NCI-H510A (cell line): ENCODE data around the gene PRRT4.
A peak's percentile ranks its signal among the peaks of the same experiment; 100 is the strongest.

Experiments used
- DNase-seq: peaks from one replicate; lab custom pipeline; 2025; lab: John Stamatoyannopoulos, UW

PRRT4 gene

GRCh38 chr7:128373606-128374005 is 12.1 kb upstream of the PRRT4 start:
- DNase-seq = no peak

GRCh38 chr7:128370491-128370890 is 9.0 kb upstream of the PRRT4 start:
- no peak for DNase-seq

GRCh38 chr7:128366986-128367385 is 5.5 kb upstream of the PRRT4 start:
- no peak for DNase-seq

- DNase-seq = no peak
Measured at GRCh38 chr7:128366300-128366699, 4.8 kb upstream of the PRRT4 start.

- DNase-seq = no peak
Measured at GRCh38 chr7:128365432-128365831, 3.9 kb upstream of the PRRT4 start.

GRCh38 chr7:128364166-128364870 is 2.8 kb upstream of the PRRT4 start:
- no peak for DNase-seq

GRCh38 chr7:128363261-128363721 is 1.8 kb upstream of the PRRT4 start:
- no peak for DNase-seq

- no peak for DNase-seq
Measured at GRCh38 chr7:128362670-128363069, 1.2 kb upstream of the PRRT4 start.

GRCh38 chr7:128360359-128360678 is 1.2 kb downstream of the PRRT4 start:
- DNase-seq = no peak

- no peak for DNase-seq
Measured at GRCh38 chr7:128359939-128360338, 1.6 kb downstream of the PRRT4 start.

GRCh38 chr7:128359336-128359735 is 2.2 kb downstream of the PRRT4 start:
- DNase-seq = no peak

GRCh38 chr7:128358233-128358632 is 3.3 kb downstream of the PRRT4 start:
- DNase-seq = no peak

- no peak for DNase-seq
Measured at GRCh38 chr7:128357217-128357613, 4.3 kb downstream of the PRRT4 start.

- DNase-seq = no peak
Measured at GRCh38 chr7:128356546-128357216, 4.8 kb downstream of the PRRT4 start.

- no peak for DNase-seq
Measured at GRCh38 chr7:128353610-128354009, 7.9 kb downstream of the PRRT4 start.

GRCh38 chr7:128353189-128353588 is 8.3 kb downstream of the PRRT4 start:
- DNase-seq = no peak

- DNase-seq = no peak
Measured at GRCh38 chr7:128352636-128353035, 8.9 kb downstream of the PRRT4 start.

- DNase-seq = peak; percentile 31
Measured at GRCh38 chr7:128352153-128352537, 9.3 kb downstream of the PRRT4 start.

GRCh38 chr7:128351296-128352152 is 10.0 kb downstream of the PRRT4 start:
- no peak for DNase-seq

GRCh38 chr7:128350708-128351295 is 10.7 kb downstream of the PRRT4 start:
- DNase-seq = no peak

- no peak for DNase-seq
Measured at GRCh38 chr7:128349466-128349825, 12.0 kb downstream of the PRRT4 start.

- DNase-seq = no peak
Measured at GRCh38 chr7:128347647-128348097, 13.8 kb downstream of the PRRT4 start.

GRCh38 chr7:128344431-128344774 is 17.1 kb downstream of the PRRT4 start:
- DNase-seq = no peak
